Mucosa of descending colon (tissue), 3 donors: Measurements from ENCODE around the gene RNF41. TPM values are rescaled to one million over a fixed set of nuclear protein-coding genes. Genes with fewer than 3 reads are reported as not detected.
"Not testable (repeated sequence)": the region's sequence is repeated elsewhere in the genome, so short reads cannot be mapped to it uniquely, and the experiment has no call there.

Experiments
- ATAC-seq: fragments of 200-7000 bp; cut with Tn5 transposase; one replicate; pipeline ENCODE4 v1.9.1; 2020; ENCODE audit warnings: mild to moderate bottlenecking, moderate library complexity
- DNase-seq, 3 donors: peaks; one replicate each; pipeline ENCODE4 v3.0.0-alpha.2; 2020
- H3K36me3 ChIP-seq: fragments of 200-600 bp; one replicate; pipeline ENCODE4 v1.8.0; 2021; ENCODE audit warnings: low read depth, mild to moderate bottlenecking
- H3K4me1 ChIP-seq: fragments of 200-600 bp; one replicate; pipeline ENCODE4 v1.8.0; 2021; ENCODE audit warnings: low read depth, mild to moderate bottlenecking
- H3K4me3 ChIP-seq: fragments of 200-600 bp; one replicate; pipeline ENCODE4 v1.8.0; 2021; ENCODE audit warnings: mild to moderate bottlenecking
- H3K9me3 ChIP-seq: fragments of 200-600 bp; one replicate; pipeline ENCODE4 v1.8.0; 2021; ENCODE audit warnings: mild to moderate bottlenecking
- intact Hi-C, 2 donors: fragments of 100-400 bp; cut with DNase I in 1 of 2; cut with micrococcal nuclease in 1 of 2; formaldehyde crosslinking; loops; one replicate each; pipeline versions ENCODE4 v1.11.0 to v1.11.1; 2022; cut with DNase I, micrococcal nuclease
- total RNA-seq, 3 donors: library from RNA; stranded (reverse); fragmentation: NEBNext Ultra II Directional in 2 of 3; extraction: Animal tissue kit (Norgen Biotek cat#: 25700) in 2 of 3; gene quantifications; one replicate each; pipeline versions ENCODE4 v1.2.1 to v1.2.4, GENCODE V29; 2021 to 2023
- TF ChIP-seq, protein P1 (sequence below): fragments of 200-600 bp; IDR thresholded peaks from one replicate; pipeline ENCODE4 v1.8.0; 2022; ENCODE audit warnings: antibody characterized with exemption, mild to moderate bottlenecking
- donor health status: DM: no; HTN: no; CAD: no; lungs with moderate emphysema.
- donor health status: DM: no; HTN: no; CAD: no.
- donor health status: DM: no; HTN: yes; CAD: no.

The RNF41 gene
- total RNA-seq, 3 donors from 2014 or later: 30.4 to 51.5 (median 32.1) TPM

DNA sequence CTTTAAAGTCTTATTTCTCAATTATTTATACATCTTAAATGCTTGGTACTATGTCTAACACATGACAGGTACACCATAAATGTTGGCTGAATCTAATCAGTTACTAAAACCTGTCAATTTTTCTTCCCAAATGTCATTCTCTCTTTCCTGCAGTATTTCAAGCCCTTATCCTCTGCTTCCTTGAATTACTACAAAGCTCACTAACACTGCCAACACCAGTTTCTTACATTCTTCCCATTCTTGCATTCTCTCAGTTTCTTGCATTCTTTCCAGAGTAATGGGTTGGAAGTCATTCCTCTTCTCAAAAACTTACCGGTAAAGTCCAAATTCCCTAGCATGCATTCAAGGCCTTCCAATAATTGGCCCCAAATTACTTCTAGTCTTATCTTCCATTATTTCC is 22.9 kb downstream of the RNF41 start:
- Histone ChIP-seq H3K9me3 (no peaks in the 10 kb centered on the region), H3K4me3 (no peak overlapping the region), H3K4me1 (no peaks in the 10 kb centered on the region), H3K36me3 (no peaks in the 10 kb centered on the region)
- intact Hi-C loops: no loop called here
- no peak for DNase-seq
- TF ChIP-seq, protein P1, sequence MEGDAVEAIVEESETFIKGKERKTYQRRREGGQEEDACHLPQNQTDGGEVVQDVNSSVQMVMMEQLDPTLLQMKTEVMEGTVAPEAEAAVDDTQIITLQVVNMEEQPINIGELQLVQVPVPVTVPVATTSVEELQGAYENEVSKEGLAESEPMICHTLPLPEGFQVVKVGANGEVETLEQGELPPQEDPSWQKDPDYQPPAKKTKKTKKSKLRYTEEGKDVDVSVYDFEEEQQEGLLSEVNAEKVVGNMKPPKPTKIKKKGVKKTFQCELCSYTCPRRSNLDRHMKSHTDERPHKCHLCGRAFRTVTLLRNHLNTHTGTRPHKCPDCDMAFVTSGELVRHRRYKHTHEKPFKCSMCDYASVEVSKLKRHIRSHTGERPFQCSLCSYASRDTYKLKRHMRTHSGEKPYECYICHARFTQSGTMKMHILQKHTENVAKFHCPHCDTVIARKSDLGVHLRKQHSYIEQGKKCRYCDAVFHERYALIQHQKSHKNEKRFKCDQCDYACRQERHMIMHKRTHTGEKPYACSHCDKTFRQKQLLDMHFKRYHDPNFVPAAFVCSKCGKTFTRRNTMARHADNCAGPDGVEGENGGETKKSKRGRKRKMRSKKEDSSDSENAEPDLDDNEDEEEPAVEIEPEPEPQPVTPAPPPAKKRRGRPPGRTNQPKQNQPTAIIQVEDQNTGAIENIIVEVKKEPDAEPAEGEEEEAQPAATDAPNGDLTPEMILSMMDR: no peak
- no peak for ATAC-seq

DNA sequence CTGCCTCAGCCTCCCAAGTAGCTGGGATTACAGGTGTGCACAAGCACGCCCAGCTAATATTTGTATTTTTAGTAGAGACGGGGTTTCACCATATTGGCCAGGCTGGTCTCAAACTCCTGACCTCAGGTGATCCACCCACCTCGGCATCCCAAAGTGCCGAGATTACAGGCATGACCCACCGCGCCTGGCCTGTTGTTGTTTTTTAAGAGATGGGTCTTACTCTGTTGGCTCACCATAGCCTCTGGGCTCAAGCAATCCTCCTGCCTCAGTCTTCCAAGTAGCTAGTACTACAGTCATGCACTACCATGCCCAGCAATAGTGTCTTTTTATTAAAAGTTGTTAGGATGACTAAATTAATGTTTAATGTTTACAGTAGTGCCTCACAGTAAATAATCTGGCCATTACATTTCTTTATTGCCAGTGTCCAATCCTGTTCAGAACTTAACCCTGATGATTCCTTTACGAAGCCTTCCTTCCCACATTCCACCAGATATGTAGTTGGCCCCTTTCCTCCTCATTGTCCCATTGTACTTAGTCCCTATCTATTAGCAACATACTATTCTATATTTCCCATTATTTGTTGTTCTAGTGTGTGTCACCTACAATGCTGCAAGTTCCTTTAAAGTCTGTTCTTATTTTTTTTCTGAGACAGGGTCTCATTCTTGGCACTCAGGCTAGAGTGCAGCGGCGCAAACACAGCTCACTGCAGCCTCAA is 23.6 kb downstream of the RNF41 start:
- H3K9me3 ChIP-seq: no peaks in the 10 kb centered on the region
- peaks cover 1% of the 10 kb centered on the region for H3K4me1 ChIP-seq
- intact Hi-C loops: no loop called here
- ATAC-seq: no peak
- TF ChIP-seq, protein P1: no peak
- no peak overlapping the region for H3K4me3 ChIP-seq
- no peaks in the 10 kb centered on the region for H3K36me3 ChIP-seq
- DNase-seq: no peak

DNA sequence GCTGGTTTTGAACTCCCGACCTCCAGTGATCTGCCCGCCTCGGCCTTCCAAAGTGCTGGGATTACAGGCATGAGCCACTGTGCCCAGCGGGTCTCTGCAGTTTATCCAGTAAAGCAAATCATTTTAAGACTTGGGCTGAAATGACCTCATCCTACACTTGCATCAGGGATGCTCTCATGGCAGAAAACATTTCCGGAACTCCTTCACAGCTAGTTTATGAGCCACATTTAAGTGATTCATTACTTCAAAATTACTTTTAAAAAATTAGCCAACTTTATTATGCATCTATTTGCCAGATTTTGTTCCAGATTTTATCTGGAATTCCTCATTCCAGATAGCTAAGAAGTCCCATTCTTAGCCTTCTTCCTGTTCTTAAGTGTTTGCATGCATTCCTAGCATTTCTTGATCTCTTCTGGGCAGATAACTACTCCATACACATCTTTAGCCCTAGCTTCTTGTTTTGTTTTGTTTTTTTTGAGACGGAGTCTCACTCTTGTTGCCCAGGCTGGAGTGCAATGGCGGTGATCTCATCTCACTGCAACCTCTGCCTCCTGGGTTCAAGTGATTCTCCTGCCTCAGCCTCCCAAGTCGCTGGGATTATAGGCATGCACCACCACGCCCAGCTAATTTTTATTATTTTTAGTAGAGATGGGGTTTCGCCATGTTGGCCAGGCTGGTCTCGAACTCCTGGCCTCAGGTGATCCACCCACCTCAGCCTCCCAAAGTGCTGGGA is 24.7 kb downstream of the RNF41 start:
- intact Hi-C loops, H3K9me3 ChIP-seq, DNase-seq: not testable (repeated sequence)

DNA sequence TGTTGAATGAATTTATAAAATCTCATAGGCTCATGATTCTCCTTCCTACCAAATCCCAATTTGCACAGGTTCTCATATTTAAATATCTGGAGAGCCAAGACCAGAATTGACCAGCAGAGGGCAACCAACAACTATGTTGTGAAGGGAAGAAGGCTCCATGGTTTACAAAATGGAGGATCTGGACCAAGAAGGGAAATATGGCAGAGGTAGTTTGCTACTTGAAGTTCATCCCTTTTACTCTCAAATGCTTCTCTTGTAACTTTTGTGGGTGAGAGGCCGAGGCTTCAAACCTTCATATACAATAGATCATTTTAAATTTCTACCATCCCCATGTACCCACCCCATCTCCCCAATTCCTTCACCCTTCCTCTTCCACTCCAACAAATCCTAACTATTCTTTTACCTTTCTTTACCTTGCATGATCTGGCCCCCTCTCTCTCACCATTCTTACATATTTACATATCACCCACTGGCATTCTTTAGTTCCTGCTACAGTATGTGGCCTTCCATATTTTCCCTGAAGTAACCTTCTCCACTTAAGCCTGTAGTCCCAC is 28.6 kb downstream of the RNF41 start:
- H3K36me3 ChIP-seq: no peaks in the 10 kb centered on the region
- no peaks in the 10 kb centered on the region for H3K9me3 ChIP-seq
- TF ChIP-seq, protein P1: peak; percentile 53
- intact Hi-C loops: no loop called here
- H3K4me1 ChIP-seq: peaks cover 10% of the 10 kb centered on the region
- DNase-seq (peak in 1 of 3 donors; percentile 97), ATAC-seq (peak; percentile 19)
- H3K4me3 ChIP-seq: no peak overlapping the region

More for the DNA sequence above, 24.7 kb downstream of the RNF41 start:
- not testable (repeated sequence) for H3K4me1 ChIP-seq, H3K4me3 ChIP-seq, H3K36me3 ChIP-seq
- peak; percentile 21 for ATAC-seq

DNA sequence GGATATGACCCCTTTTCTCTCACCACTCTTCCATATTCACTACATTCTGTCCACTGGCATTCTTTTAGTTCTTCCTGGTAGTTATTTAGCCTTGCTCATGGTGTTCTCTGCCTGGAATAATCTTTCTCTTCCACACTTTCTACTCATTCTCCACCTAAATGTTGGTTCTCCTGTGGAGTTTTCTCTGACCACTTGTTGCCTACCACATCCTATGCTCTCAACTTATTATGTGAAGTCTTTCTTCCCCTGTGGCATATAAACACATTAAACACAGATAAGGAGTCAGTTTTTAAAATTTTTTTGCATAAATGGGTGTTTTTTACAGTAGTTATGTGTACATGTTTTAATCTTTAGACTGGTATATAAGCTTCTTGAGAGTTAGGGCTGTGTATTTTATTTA is 29.1 kb downstream of the RNF41 start:
- Histone ChIP-seq H3K4me3 (no peak overlapping the region), H3K9me3 (no peaks in the 10 kb centered on the region), H3K4me1 (peaks cover 15% of the 10 kb centered on the region), H3K36me3 (no peaks in the 10 kb centered on the region)
- DNase-seq (no peak), ATAC-seq (no peak)
- TF ChIP-seq, protein P1: no peak
- intact Hi-C loops: no loop called here

DNA sequence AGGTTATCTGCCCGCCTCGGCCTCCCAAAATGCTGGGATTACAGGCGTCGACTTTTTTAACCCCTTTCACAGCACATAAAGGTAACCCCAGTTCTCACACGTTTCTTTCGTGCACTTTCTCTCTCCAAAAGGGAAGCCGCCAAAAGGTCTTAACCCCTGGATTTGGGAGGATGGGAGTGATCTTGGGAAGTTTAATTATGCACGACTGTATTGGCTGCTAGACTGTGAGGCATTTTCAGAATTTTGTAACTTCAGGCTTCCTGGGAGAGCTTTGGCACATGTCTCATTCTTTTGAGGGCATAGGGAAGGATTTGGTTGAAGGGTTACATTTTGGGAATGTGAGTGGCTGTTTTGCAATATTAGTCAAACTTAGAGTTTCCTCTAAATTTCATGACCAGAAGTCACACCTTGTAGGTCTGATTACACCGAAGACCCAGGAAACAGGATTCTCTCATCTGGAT is 31.0 kb downstream of the RNF41 start:
- Histone ChIP-seq H3K4me3 (peak overlapping the region; percentile 31), H3K36me3 (no peaks in the 10 kb centered on the region), H3K4me1 (peaks cover 21% of the 10 kb centered on the region), H3K9me3 (no peaks in the 10 kb centered on the region)
- intact Hi-C loops: no loop called here
- ATAC-seq (no peak), DNase-seq (no peak)
- TF ChIP-seq, protein P1: no peak
